Colonic mucosa (tissue), 4 donors: ENCODE results near the gene OMA1. TPM values are rescaled to one million over a fixed set of nuclear protein-coding genes. Genes with fewer than 3 reads are reported as not detected.

ENCODE experiments used
- DNase-seq: peaks from one replicate; pipeline ENCODE4 v3.0.0-alpha.2; 2020
- H3K27ac ChIP-seq: fragments of 200-600 bp; one replicate; pipeline ENCODE4 v1.8.0; 2021
- H3K27me3 ChIP-seq: fragments of 200-600 bp; one replicate; pipeline ENCODE4 v1.8.0; 2021
- H3K36me3 ChIP-seq: fragments of 200-600 bp; one replicate; pipeline ENCODE4 v1.8.0; 2021
- H3K4me1 ChIP-seq: fragments of 200-600 bp; one replicate; pipeline ENCODE4 v1.8.0; 2021; ENCODE audit warnings: mild to moderate bottlenecking
- H3K4me3 ChIP-seq: fragments of 200-600 bp; one replicate; pipeline ENCODE4 v1.8.0; 2021
- H3K9ac ChIP-seq, 2 donors: one replicate each; pipeline ENCODE4 v1.7.0; 2013; ENCODE audit warnings: control low read depth in 2 of 2, low read depth in 2 of 2, low read length in 2 of 2
- H3K9me3 ChIP-seq: fragments of 200-600 bp; one replicate; pipeline ENCODE4 v1.8.0; 2021
- CTCF ChIP-seq: fragments of 200-600 bp; IDR thresholded peaks from one replicate; pipeline ENCODE4 v1.8.0; 2022; ENCODE audit warnings: antibody characterized with exemption, mild to moderate bottlenecking
- intact Hi-C: fragments of 100-400 bp; cut with DNase I; formaldehyde crosslinking; loops from one replicate; pipeline ENCODE4 v1.14.1; 2022
- total RNA-seq, 2 donors: library from RNA; stranded (reverse); fragmentation: NEBNext Ultra II Directional in 1 of 2; extraction: Animal tissue kit (Norgen Biotek cat#: 25700) in 1 of 2; gene quantifications; one replicate each; pipeline ENCODE4 v1.2.1, GENCODE V29; 2021
- donor health status: healthy.
- donor health status: DM: no; HTN: no; CAD: no.
- donor health status: DM: no; HTN: no; CAD: no.

Gene OMA1
- total RNA-seq, 2 donors from 2014 or later: 30.4 to 32.3 TPM

GRCh38 chr1:58435376-58435775 lies 111.2 kb downstream of the OMA1 start:
- Histone ChIP-seq H3K27ac (no peak overlapping the region), H3K9me3 (no peaks in the 10 kb centered on the region), H3K36me3 (no peaks in the 10 kb centered on the region), H3K4me1 (no peaks in the 10 kb centered on the region), H3K4me3 (no peak overlapping the region), H3K9ac (no peak overlapping the region), H3K27me3 (no peaks in the 10 kb centered on the region)
- intact Hi-C loops: no loop called here
- no peak for DNase-seq
- TF ChIP-seq CTCF: no peak

- intact Hi-C loops: no loop called here
- H3K36me3 ChIP-seq: no peaks in the 10 kb centered on the region
- H3K9ac ChIP-seq: no peak overlapping the region
- H3K9me3 ChIP-seq: no peaks in the 10 kb centered on the region
- no peak for DNase-seq
- no peak overlapping the region for H3K4me3 ChIP-seq
- no peak for TF ChIP-seq CTCF
- H3K4me1 ChIP-seq: no peaks in the 10 kb centered on the region
- no peak overlapping the region for H3K27ac ChIP-seq
- H3K27me3 ChIP-seq: no peaks in the 10 kb centered on the region
Observed at GRCh38 chr1:58434607-58435006, 111.9 kb downstream of the OMA1 start.

- Histone ChIP-seq H3K9ac (no peak overlapping the region), H3K9me3 (no peaks in the 10 kb centered on the region), H3K27me3 (no peaks in the 10 kb centered on the region), H3K36me3 (no peaks in the 10 kb centered on the region), H3K4me1 (no peaks in the 10 kb centered on the region), H3K27ac (no peak overlapping the region), H3K4me3 (no peak overlapping the region)
- no peak for DNase-seq
- TF ChIP-seq CTCF: no peak
- intact Hi-C loops: no loop called here
Observed at GRCh38 chr1:58434181-58434580, 112.3 kb downstream of the OMA1 start.

GRCh38 chr1:58432851-58433668 lies 113.5 kb downstream of the OMA1 start:
- Histone ChIP-seq H3K36me3 (no peaks in the 10 kb centered on the region), H3K4me1 (no peaks in the 10 kb centered on the region), H3K9me3 (no peaks in the 10 kb centered on the region), H3K9ac (no peak overlapping the region), H3K27ac (no peak overlapping the region), H3K27me3 (no peaks in the 10 kb centered on the region), H3K4me3 (no peak overlapping the region)
- no peak for TF ChIP-seq CTCF
- intact Hi-C loops: no loop called here
- DNase-seq: no peak

- Histone ChIP-seq H3K4me3 (no peak overlapping the region), H3K9ac (no peak overlapping the region), H3K27me3 (no peaks in the 10 kb centered on the region), H3K27ac (no peak overlapping the region), H3K36me3 (no peaks in the 10 kb centered on the region), H3K4me1 (no peaks in the 10 kb centered on the region), H3K9me3 (no peaks in the 10 kb centered on the region)
- TF ChIP-seq CTCF: no peak
- intact Hi-C loops: no loop called here
- no peak for DNase-seq
Observed at GRCh38 chr1:58431901-58432620, 114.5 kb downstream of the OMA1 start.

Other genes with a start within 250 kb of the OMA1 start
- 1 to 10 TPM in 1 of 2 donors, under 1 TPM in 1; 0.52 to 1.2 TPM for gene TACSTD2, start 30.5 kb upstream of the OMA1 start, total RNA-seq
- 10 to 100 TPM; 31.5 to 36.2 TPM for gene MYSM1, start 153.3 kb upstream of the OMA1 start, total RNA-seq
- 100 to 1,000 TPM in 1 of 2 donors, 10 to 100 TPM in 1; 94.1 to 137 TPM for gene JUN, start 237.3 kb upstream of the OMA1 start, total RNA-seq